NCI-H2107 treated with DMSO at 0.1 percent for 48 hours (cell line): ENCODE measurements around the gene DECR2.
"Not testable (repeated sequence)": the region's sequence is repeated elsewhere in the genome, so short reads cannot be mapped to it uniquely, and the experiment has no call there.

ENCODE experiments used
- DNase-seq: peaks from one replicate; lab custom pipeline; 2025; ENCODE audit not compliant: unreplicated experiment; lab: John Stamatoyannopoulos, UW

The DECR2 gene

DNA sequence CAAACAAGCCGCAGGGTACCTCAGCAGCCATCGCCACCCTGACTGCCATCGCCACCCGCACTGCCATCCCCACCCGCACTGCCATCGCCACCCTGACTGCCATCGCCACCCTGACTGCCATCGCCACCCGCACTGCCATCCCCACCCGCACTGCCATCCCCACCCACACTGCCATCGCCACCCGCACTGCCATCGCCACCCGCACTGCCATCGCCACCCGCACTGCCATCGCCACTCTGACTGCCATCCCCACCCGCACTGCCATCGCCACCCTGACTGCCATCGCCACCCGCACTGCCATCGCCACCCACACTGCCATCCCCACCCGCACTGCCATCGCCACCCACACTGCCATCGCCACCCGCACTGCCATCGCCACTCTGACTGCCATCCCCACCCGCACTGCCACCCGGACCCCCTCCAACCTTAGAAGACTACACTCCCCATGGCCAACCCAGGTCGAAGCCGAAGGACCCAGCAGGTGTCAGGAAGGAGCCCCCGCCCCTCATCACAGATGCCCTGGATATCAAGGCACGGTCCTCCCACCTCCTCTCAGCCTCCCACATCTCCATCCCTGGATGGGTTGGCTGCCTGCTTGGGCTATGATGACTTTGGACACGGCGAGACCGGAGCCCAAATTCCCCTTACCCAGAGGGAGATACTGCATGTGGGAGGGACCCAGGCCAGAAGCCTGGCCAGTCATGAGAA, 23.4 kb upstream of the DECR2 start:
- DNase-seq, result not testable (repeated sequence)

DNA sequence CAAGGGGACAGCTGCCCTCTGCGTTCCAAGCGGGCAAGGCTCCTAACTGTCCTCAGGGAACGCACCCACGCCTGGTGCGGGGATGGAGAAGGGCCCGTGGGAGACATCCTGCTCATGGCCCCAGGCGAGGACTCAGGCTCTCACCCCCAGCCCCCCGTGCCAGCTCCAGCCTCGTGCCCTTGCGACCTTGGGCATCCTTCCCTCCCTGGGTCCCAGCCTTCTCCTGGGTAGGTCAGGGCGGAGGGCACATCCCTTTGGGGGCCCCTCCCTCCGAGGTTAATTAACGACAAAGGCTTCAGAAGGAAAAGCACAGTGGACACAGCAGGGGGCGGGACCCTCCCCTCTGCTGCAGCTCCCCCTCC, 22.9 kb upstream of the DECR2 start:
- DNase-seq, result no peak

DNA sequence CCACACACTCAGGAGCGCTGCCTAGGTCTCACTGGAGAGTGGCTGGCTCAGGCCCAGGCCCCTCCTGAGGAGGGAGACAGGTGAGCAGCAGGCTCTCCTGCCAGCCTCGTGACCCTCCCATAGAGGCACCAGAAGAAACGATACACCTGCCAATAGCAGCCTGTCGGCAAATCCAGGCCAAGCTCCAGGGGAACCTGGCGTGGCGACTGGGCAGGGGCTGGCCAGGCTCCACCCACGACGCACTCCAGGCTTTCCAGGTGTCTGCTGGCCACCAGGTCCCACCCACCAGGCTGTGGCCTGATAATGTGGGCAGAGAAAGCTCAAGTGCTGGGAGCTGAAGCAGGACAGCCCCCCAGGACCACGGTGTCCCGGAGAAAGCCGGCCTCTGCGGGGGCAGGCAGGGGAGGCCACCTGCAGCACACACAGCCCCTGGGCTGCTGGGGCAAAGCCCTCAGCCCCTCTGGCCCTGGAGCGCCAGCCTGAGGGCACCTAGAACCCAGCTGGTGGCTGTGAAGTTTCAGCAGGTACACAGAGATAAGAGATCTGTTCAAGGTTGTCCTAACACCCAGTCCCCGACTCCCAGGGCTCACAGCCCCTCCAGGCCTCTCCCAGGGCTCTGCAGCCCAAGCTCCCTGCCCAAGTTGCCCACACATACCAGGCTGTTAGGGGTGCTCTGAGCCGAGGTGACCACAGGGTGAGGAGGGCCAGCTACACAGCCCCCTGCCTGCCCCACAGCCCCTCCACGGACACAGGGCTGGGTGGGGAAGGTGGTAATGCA, 22.3 kb upstream of the DECR2 start:
- DNase-seq, result peak; percentile 95

DNA sequence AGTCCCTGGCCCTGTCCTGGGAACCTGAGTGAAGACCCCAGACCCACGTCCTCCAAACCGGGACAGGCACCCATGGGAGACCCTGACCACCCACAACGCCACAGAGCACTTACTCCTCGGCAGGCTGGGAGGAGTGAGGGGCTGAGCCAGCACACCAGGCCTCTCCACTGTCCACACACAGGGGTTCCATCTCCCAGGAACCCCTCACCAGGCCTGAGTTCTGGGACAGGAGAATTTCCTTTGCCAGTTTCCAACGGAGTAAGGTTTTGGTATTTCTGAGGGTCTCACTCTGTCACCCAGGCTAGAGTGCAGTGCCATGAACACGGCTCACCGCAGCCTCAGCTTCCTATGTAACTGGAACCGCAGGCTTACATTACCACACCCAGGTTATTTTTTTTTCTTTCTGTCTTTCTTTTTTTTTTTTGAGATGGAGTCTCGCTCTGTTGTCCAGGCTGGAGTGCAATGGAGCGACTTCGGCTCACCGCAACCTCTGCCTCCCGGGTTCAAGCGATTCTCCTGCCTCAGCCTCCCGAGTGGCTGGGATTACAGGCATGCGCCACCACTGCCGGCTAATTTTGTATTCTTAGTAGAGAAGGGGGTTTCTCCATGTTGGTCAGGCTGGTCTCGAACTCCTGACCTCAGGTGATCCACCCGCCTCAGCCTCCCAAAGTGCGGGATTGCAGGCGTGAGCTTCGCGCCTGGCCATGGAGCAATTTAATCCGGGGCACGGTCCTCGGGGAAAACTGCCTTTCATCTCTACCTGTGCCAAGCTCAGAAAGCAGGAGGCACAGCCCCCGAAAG, 21.5 kb upstream of the DECR2 start:
- DNase-seq, result no peak

DNA sequence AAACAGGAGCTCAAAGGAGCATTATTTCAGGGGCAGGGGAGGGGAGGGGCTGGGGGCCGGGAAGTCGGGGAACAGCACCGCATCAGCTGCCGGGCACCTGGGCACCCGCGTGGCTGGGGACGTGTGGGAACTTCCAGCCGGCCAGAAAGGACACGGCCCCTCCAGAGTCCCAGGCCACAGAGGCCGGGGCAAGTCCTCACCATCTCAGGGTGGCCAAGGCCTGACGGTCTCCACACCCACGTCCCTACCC, 21.0 kb upstream of the DECR2 start:
- no peak for DNase-seq

DNA sequence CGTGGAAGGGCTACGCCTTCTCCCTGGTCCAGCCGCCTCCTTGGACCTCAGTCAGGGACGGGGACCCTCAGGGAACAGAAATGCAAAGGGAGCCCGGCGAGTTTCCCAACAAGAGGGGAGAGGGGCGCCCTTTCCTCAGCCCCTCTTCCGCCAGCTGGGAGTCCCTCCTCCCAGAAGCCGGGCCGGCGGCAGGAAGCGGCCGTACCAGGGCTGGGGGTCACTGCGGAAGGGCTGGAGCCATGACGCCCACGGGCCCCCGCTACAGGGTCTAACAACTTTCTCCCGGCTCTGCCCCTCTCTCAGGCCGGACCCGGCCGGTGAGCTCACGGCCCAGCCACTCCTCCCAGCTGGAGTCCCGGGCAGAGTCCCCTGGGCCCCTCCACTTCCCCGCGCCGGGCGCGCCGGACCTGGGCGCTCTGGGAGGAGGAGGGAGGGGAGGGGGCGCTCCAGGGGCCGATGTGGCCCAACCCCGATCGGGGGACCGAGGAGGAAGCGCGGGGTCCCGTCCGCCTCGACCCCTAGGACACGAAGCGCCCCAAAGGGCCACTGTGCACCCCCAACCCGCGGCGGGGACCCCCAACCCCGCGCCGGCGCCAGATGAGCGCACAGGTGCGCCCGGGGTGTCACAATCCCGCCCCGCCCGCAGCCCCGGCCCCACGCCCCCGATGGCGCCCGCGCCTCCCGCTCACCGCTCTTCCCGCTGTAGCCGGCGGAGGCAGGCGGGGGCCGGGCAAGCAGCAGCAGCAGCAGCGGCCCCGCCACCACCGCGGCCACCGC, 20.5 kb upstream of the DECR2 start:
- no peak for DNase-seq

DNA sequence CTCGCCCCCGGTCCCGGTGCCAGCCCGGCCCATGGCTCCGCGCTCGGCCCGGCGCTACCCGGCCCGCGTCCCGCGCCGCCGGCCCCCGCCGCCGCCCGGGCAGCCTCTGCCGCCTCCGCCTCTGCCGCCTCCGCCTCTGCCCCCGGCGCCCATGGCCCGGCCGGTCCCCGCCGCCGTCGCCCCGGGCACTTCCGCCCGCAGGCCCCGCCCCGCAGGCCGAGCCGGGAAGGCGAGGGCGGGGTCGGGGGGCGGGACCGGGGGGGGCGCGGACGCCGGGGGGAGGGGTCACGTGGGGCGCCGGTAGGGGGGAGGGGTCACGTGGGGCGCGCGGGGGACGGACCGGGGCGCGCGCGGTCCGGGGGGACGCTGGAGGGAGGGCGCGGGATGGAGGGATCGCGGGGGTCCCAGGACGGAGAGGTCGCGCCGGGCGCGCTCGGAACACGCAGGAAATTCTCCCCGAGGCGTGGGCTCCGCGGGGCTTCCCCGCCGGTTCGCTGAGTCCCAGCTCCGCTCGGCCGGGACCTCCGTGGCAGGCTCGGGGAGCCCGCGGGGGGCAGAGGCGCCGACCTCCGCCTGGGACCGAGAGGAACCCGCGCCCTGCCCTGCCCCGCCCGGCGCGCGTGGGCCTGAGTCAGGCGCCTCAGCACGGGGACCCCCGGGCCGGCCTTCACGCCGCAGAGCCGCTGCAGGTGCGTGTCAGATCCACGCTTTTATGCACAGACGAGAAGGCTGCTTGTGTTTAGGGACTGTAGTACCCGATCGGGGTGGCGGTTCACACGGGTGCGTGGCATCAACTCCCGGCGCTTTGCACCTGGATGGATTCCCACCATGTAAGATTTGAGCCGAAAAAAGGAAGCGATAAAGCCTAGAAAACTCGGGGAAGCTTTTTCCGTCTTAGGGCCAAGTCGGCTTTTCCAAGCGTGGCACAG, 19.6 kb upstream of the DECR2 start, which contains the start of gene PGAP6:
PGAP6 (minus strand) TSS at position 190 of the 929 bp plus-strand sequence; CDS start at position 33, 157 bp downstream.
- DNase-seq, result no peak

DNA sequence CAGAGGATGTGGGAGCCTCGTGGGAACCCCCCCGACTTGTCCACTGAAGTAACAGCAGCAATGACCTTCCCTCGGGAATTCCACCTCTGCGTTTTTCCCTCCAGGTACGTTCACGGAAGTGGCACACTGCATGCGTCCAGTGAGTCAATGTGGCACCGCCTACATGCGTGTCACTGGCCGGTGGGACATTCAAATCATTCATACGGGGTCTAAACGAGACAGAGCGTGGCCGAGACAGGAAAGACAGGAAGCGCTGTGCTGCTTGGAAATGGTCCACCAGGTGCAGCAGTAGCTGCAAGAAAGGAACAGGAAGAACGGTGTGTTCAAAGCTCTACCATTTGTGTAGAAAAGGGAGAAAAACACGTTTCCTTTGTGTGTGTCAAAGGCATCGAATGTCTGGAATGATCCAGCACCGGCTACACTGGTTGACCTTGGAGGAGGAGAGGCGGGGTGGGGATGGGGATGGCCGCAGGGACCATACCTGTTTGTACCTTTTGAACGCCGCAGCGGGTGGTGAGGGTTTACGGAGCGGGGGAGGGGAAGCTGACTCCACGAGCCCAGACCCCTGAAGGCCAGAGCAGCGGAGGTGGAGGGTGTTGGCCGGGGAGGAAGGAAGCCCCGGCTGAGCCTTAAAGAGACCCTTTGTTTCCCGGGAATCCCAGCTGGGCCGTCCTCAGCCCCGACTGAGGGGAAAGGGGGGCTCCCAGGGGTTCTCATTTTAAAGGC, 18.2 kb upstream of the DECR2 start:
- no peak for DNase-seq

DNA sequence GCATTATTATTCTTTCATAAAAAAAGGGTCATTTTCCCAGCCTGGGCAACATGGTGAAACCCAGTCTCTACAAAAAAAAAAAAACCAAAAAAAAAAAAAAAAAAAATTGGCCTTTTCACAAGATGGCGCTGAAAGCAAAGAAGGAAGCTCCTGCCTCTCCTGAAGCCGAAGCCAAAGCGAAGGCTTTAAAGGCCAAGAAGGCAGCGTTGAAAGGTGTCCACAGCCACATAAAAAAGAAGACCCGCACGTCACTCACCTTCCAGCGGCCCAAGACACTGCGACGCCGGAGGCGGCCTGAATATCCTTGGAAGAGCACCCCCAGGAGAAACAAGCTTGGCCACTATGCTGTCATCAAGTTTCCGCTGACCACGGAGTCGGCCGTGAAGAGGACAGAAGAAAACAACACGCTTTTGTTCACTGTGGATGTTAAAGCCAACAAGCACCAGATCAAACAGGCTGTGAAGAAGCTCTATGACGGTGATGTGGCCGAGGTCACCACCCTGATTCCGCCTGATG, 15.0 kb upstream of the DECR2 start:
- no peak for DNase-seq

DNA sequence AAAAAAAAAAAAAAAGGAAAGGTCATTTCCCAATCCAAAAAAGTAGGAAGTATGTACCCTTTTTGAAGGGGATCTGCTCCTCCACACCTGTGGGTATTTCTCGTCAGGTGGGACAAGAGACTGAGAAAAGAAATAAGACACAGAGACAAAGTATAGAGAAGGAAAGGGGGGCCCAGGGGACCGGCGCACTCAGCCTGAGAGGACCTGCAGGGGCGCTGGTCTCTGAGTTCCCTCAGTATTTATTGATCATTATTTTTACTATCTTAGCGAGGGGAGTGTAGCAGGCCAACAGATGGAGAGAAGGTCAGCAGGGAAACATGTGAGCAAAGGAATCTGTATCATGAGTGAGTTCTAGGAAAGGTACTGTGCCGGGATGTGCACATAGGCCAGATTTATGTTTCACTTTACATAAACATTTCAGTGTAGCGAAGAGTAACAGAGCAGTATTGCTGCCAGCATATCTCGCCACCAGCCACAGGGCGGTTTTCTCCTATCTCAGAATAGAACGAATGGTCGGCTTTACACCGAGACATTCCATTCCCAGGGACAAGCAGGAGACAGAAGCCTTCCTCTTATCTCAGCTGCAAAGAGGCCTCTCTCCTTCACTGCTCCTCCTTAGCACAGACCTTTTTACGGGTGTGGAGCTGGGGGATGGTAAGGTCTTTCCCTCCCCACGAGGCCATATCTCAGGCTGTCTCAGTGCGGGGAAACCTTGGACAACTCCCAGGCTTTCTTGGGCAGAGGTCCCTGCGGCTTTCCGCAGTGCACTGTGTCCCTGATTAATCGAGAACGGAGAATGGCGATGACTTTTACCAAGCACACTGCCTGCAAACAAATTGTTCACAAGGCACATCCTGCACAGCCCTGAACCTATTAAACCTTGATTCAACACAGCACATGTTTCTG, 13.7 kb upstream of the DECR2 start:
- not testable (repeated sequence) for DNase-seq

DNA sequence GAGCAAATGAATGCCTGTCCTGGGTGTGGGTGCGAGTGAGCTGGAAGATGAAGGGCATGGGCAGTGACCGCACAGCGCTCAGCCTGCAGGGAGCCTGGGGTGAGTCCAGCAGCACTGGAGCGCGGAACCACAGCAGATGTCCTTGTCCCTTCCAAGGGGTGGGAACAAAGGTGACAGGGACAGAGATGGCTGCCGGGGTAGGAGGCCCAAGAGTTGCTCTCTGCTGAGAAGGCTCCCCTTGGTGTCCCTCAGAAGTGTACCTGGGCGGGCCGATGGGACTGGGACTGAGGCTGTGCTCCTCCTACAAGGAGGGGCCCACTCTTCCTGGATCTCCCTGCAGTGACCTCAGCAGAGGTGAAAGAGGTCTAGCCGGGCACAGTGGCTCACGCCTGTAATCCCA, 12.3 kb upstream of the DECR2 start:
- no peak for DNase-seq

DNA sequence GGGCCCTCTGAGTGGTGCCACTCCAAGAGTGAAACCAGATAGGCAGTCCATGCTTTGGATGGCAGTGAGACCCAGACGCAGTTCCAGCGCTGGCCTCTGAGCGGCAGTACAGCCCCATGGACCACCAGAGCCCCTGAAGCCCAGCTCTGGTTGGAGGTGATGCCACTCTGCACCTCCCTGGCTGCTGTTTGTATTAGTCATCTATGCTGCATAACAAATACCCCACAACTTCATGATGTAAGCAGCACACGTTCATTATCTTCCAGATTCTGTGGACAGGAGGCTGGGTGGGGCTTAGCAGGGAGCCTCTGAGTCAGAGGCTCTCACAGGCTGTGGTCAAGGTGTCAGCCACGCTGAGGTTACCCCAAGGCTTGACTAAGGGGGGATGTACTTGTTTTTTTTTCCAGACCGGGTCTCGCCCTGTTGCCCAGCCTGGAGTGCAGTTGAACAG, 9.8 kb upstream of the DECR2 start:
- no peak for DNase-seq

DNA sequence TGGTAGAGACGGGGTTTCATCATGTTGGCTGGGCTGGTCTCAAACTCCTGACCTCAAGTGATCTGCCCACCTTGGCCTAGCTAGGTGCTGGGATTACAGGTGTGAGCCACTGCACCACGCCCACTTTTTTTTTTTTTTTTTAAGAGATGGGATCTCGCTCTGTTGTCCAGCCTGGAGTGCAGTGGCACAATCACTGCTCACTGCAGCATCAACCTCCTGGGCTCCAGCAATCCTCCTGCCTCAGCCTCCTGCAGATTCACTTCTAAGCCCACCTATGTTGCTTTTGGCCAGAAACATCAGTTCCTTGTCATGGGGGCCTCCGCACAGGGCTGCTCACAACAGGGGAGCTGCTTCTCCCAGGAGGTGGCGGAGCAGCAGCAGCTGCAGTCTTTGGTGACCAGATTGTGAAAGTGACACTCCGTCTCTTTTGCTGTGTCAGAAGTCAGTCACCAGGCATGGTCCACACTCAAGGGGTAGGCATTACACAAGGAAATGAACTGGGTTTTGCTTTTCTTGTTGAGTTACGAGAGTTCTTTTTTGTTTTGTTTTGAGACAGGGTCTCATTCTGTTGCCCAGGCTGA, 9.1 kb upstream of the DECR2 start:
- no peak for DNase-seq

DNA sequence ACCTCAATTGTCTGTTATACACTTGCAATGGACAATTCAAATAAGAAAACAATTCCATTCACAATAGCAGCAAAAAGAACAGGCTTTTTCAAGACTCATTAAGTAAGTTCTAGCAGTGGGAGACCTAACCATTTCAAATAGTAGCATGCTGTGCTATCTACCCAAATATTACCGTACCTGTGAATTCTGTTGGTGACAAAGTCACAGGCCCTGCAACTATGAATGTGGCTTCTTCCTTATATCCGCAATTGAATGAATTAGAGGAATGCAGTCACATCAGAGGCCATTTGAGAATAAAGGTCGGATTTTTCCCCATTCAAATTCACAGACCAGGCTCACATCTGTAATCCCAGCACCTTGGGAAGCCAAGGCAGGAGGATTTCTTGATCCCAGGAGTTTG, 5.5 kb upstream of the DECR2 start:
- DNase-seq, result peak; percentile 63

DNA sequence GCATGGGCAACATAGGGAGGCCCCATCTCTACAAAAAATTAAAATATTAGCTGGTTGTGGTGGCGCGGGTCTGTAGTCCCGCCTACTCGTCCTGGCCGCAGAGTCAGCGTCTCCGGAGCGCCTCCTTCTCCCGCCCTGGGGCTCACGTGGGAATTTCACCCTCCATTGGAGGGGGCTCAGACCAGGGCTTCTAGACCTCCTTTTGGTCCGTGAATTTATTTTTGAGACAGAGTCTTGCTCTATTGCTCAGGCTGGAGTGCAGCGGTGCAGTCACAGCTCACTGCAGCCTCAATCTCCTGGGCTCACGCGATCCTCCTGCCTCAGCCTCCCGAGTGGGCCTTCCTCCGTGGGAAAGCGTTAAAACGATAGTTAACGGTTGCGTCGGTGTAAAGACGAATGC, 5.1 kb upstream of the DECR2 start:
- no peak for DNase-seq

DNA sequence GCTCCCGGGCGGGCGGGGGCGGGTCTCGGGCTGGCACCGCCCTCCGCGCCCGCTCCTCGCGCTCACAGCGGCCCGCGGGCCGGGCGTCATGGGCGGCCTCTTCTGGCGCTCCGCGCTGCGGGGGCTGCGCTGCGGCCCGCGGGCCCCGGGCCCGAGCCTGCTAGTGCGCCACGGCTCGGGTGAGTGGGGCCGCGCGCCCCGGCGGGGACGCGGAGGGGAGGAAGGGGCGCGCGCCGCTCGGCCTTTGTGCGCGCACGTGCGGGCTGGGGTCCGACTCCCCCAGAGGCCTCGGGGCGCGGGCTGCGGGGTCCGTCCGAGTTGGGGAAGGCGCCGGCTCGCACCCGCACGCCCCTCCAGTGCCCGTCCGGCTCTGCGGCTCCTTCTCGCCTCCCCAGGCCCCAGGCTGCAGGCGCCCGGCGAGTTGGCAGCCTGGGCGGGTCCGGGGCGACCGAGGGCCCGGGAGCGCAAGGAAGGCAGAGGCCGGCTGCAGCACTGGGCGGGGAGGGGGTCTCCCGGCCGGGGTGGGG, 4.5 kb upstream of the DECR2 start, which contains the start of gene NME4:
NME4 (plus strand) TSS at position 65 of the 527 bp plus-strand sequence; CDS start at position 89, 24 bp downstream.
- no peak for DNase-seq

DNA sequence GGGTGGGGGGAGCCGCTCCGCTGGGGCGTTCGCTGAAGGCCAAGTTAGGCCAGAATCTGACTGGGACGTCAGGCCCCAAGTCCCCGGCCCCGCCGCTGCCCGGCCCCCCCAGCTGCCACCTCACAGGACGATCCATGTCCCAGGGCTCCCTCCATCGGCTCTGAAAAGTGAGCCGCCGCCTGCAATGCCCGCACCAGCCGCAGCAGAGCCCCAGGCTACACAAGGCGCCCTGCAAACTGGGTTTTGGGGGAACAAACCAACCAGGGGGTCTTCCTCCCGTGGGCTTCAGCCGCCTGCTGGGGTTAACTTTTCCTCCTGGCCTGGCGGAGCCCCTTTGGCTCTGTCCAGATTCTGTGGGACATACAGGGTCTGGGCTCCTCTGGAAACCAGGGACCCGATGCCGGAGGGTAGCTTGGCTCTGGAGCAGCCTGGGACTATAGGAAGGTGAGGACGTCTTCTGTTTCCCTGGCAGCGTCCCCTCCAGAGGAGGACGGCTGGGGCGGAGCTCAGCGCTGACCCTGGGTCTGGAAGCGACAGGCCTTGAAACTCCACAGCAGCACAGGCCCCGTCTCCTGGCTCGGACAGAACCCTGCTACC, 3.9 kb upstream of the DECR2 start:
- DNase-seq, result no peak
